DMS 273 treated with DMSO at 0.1 percent for 48 hours (cell line): ENCODE data around the gene PIP4K2B.
A peak's percentile ranks its signal among the peaks of the same experiment; 100 is the strongest.

ENCODE experiments used
- DNase-seq: peaks from one replicate; lab custom pipeline; 2025; lab: John Stamatoyannopoulos, UW

Gene PIP4K2B

GRCh38 chr17:38746004-38746848 is 53.1 kb downstream of the PIP4K2B start:
- DNase-seq = no peak

GRCh38 chr17:38745545-38745944 is 53.8 kb downstream of the PIP4K2B start:
- DNase-seq = no peak

GRCh38 chr17:38743556-38744171 is 55.7 kb downstream of the PIP4K2B start:
- DNase-seq = no peak

GRCh38 chr17:38742411-38743308 is 56.7 kb downstream of the PIP4K2B start:
- DNase-seq = peak; percentile 19

GRCh38 chr17:38741921-38742410 is 57.4 kb downstream of the PIP4K2B start:
- no peak for DNase-seq

- DNase-seq = no peak
These were observed 57.9 kb downstream of the PIP4K2B start for GRCh38 chr17:38741461-38741860.

GRCh38 chr17:38740806-38741205 is 58.5 kb downstream of the PIP4K2B start:
- DNase-seq = no peak

GRCh38 chr17:38740044-38740443 is 59.3 kb downstream of the PIP4K2B start:
- no peak for DNase-seq

GRCh38 chr17:38739305-38739704 is 60.1 kb downstream of the PIP4K2B start:
- DNase-seq = no peak

GRCh38 chr17:38738686-38739085 is 60.7 kb downstream of the PIP4K2B start:
- DNase-seq = no peak

GRCh38 chr17:38738007-38738662 is 61.2 kb downstream of the PIP4K2B start:
- no peak for DNase-seq

- no peak for DNase-seq
These were observed 64.0 kb downstream of the PIP4K2B start for GRCh38 chr17:38735161-38735997.

- DNase-seq = peak; percentile 10
These were observed 65.1 kb downstream of the PIP4K2B start for GRCh38 chr17:38733982-38734973.

GRCh38 chr17:38733282-38733981 is 65.9 kb downstream of the PIP4K2B start:
- no peak for DNase-seq

GRCh38 chr17:38732376-38733281 is 66.7 kb downstream of the PIP4K2B start:
- DNase-seq = no peak

GRCh38 chr17:38731526-38732294 is 67.6 kb downstream of the PIP4K2B start:
- no peak for DNase-seq
